ENCODE data around the gene ACTL7B. TPM values are rescaled to one million over a fixed set of nuclear protein-coding genes. Genes with fewer than 3 reads are reported as not detected.

Gene ACTL7B
- total and polyA plus RNA-seq, 2 donors (not counting 1 experiment from before 2014, with no cell fraction given): 0.07 TPM; not detected in 1

GRCh38 chr9:108880738-108881316 is 25.0 kb upstream of the ACTL7B start:
- Histone ChIP-seq H3K36me3 (replicated peaks in 1 of 2; ENCODE audit: control extremely low read depth in 1 of 2, control insufficient read depth in 1 of 2, extremely low read depth in 1 of 2, insufficient read depth in 2 of 2, low read length in 1 of 2) (peaks cover 10 to 55% of the 10 kb centered on the region in 2 experiments), H3K27ac (ENCODE audit: low read length in 2 of 2) (no peak overlapping the region), H3K4me3 (ENCODE audit: control extremely low read depth in 1 of 5, extremely low read depth in 1 of 5, insufficient read depth in 1 of 5, low read depth in 2 of 5, low read length in 4 of 5) (no peak overlapping the region), H3K4me2 (replicated peaks; ENCODE audit: low read depth, low read length, poor library complexity, severe bottlenecking) (no peak overlapping the region), H3K79me2 (ENCODE audit: control insufficient read depth, insufficient read depth, low read length) (no peaks in the 10 kb centered on the region), H3K9me3 (ENCODE audit: control extremely low read depth in 1 of 3, control insufficient read depth in 2 of 3, insufficient read depth in 1 of 3, low read length in 2 of 3) (no peaks in the 10 kb centered on the region), H3K4me1 (ENCODE audit: control insufficient read depth in 2 of 2, insufficient read depth in 2 of 2, low read length in 2 of 2) (no peaks in the 10 kb centered on the region), H3K9ac (ENCODE audit: low read length) (no peak overlapping the region), H4K20me1 (ENCODE audit: control insufficient read depth, insufficient read depth, low read length, poor library complexity, severe bottlenecking) (no peaks in the 10 kb centered on the region), H2AFZ (ENCODE audit: insufficient read depth, low read depth, low read length, poor library complexity, severe bottlenecking) (no peak overlapping the region), H3K27me3 (replicated peaks in 1 of 4; ENCODE audit: control extremely low read depth in 1 of 4, control insufficient read depth in 3 of 4, insufficient read depth in 4 of 4, low read length in 3 of 4) (no peaks in the 10 kb centered on the region)
- intact Hi-C loops (cut with micrococcal nuclease): no loop called here
- Mint-ChIP-seq H3K9me3 (ENCODE audit: insufficient read depth) (no peaks in the 10 kb centered on the region), H3K4me1 (no peaks in the 10 kb centered on the region), H3K4me3 (no peak overlapping the region), H3K27ac (no peak overlapping the region), H3K27me3 (no peaks in the 10 kb centered on the region)
- DNase-seq (no peak), ATAC-seq (ENCODE audit: low read depth) (no peak)
- POLR2A ChIA-PET: no interaction called here
- CTCF ChIA-PET: no interaction called here
- TF ChIP-seq CTCF (IDR thresholded peaks at IDR 0.05): no peak
- TF ChIP-seq EZH2 (IDR thresholded peaks at IDR 0.05; ENCODE audit: borderline replicate concordance, insufficient read depth, low read depth, low read length, poor library complexity, severe bottlenecking): no peak
- no CpG with 5 or more reads among the region's 3 CpGs for WGBS (ENCODE audit: insufficient coverage)

- Mint-ChIP-seq H3K9me3 (ENCODE audit: insufficient read depth) (no peaks in the 10 kb centered on the region), H3K27ac (no peak overlapping the region), H3K4me3 (no peak overlapping the region), H3K27me3 (no peaks in the 10 kb centered on the region), H3K4me1 (no peaks in the 10 kb centered on the region)
- no peaks in the 10 kb centered on the region for H3K27me3 ChIP-seq (replicated peaks in 1 of 4; ENCODE audit: control extremely low read depth in 1 of 4, control insufficient read depth in 3 of 4, insufficient read depth in 4 of 4, low read length in 3 of 4)
- CTCF ChIA-PET: interaction anchor here (0.9 to 1.2 kb wide), 2 partner anchors 14 to 77 kb away, joined by 3 read pairs; no protein-coding TSS in a partner anchor
- H3K27ac ChIP-seq (ENCODE audit: low read length in 2 of 2): no peak overlapping the region
- POLR2A ChIA-PET: no interaction called here
- H3K9ac ChIP-seq (ENCODE audit: low read length): no peak overlapping the region
- no peaks in the 10 kb centered on the region for H4K20me1 ChIP-seq (ENCODE audit: control insufficient read depth, insufficient read depth, low read length, poor library complexity, severe bottlenecking)
- H3K36me3 ChIP-seq (replicated peaks in 1 of 2; ENCODE audit: control extremely low read depth in 1 of 2, control insufficient read depth in 1 of 2, extremely low read depth in 1 of 2, insufficient read depth in 2 of 2, low read length in 1 of 2): peaks cover 8 to 74% of the 10 kb centered on the region in 2 experiments
- DNase-seq (no peak), ATAC-seq (ENCODE audit: low read depth) (no peak)
- H3K4me2 ChIP-seq (replicated peaks; ENCODE audit: low read depth, low read length, poor library complexity, severe bottlenecking): no peak overlapping the region
- H3K79me2 ChIP-seq (ENCODE audit: control insufficient read depth, insufficient read depth, low read length): no peaks in the 10 kb centered on the region
- no peaks in the 10 kb centered on the region for H3K4me1 ChIP-seq (ENCODE audit: control insufficient read depth in 2 of 2, insufficient read depth in 2 of 2, low read length in 2 of 2)
- no peak overlapping the region for H2AFZ ChIP-seq (ENCODE audit: insufficient read depth, low read depth, low read length, poor library complexity, severe bottlenecking)
- H3K4me3 ChIP-seq (ENCODE audit: control extremely low read depth in 1 of 5, extremely low read depth in 1 of 5, insufficient read depth in 1 of 5, low read depth in 2 of 5, low read length in 4 of 5): no peak overlapping the region
- intact Hi-C loops (cut with micrococcal nuclease): no loop called here
- 100% methylated on average over 1 of the region's 2 CpGs for WGBS (ENCODE audit: insufficient coverage)
- H3K9me3 ChIP-seq (ENCODE audit: control extremely low read depth in 1 of 3, control insufficient read depth in 2 of 3, insufficient read depth in 1 of 3, low read length in 2 of 3): no peaks in the 10 kb centered on the region
- TF ChIP-seq CTCF (IDR thresholded peaks at IDR 0.05): no peak
- no peak for TF ChIP-seq EZH2 (IDR thresholded peaks at IDR 0.05; ENCODE audit: borderline replicate concordance, insufficient read depth, low read depth, low read length, poor library complexity, severe bottlenecking)
Measured at GRCh38 chr9:108877524-108877923, 21.7 kb upstream of the ACTL7B start.

All from B cell (primary cell).